ENCODE data around the gene CRACDL.

DNA sequence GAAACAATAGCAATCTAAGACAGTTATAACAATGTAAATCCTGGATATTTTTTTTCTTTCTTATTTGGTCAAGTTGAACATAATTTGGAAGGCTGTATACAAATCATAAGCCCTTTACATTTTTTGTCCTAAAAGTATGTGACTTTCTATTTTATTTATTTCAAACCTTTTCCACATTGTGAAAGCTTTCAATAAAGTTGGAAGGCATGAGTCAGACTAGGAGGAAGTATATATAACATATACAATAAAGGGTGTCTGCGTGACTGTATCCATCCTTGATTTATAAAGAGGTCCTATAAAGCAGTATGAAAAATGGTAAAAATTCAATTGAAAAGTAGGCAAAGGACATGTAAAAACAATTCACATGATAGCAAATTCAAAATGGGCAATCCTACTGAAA lies 44.4 kb downstream of the CRACDL start:
- TF ChIP-seq, protein P1, sequence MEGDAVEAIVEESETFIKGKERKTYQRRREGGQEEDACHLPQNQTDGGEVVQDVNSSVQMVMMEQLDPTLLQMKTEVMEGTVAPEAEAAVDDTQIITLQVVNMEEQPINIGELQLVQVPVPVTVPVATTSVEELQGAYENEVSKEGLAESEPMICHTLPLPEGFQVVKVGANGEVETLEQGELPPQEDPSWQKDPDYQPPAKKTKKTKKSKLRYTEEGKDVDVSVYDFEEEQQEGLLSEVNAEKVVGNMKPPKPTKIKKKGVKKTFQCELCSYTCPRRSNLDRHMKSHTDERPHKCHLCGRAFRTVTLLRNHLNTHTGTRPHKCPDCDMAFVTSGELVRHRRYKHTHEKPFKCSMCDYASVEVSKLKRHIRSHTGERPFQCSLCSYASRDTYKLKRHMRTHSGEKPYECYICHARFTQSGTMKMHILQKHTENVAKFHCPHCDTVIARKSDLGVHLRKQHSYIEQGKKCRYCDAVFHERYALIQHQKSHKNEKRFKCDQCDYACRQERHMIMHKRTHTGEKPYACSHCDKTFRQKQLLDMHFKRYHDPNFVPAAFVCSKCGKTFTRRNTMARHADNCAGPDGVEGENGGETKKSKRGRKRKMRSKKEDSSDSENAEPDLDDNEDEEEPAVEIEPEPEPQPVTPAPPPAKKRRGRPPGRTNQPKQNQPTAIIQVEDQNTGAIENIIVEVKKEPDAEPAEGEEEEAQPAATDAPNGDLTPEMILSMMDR (IDR thresholded peaks at IDR 0.05) = no peak
- no peak for TF ChIP-seq EP300 (IDR thresholded peaks at IDR 0.05)
- no peak for TF ChIP-seq POLR2A (IDR thresholded peaks at IDR 0.05)
